Activated CD4-positive, alpha-beta memory T cell treated with anti-CD3 and anti-CD28 coated beads, Interleukin-2, amount 10 ng/mL, durations not matched to agents 7 days and 5 days (primary cell): ENCODE measurements around the gene WLS. TPM values are rescaled to one million over a fixed set of nuclear protein-coding genes. Genes with fewer than 3 reads are reported as not detected.

Source experiments
- CTCF ChIA-PET: fragments of 350-600 bp; sonication (Branson Sonifier 250); formaldehyde crosslinking; loops from one replicate; lab custom pipeline; 2021; ENCODE audit warnings: antibody characterized with exemption, inconsistent platforms; lab: Charles Lee
- POLR2A ChIA-PET: fragments of 350-600 bp; sonication (Branson Sonifier 250); formaldehyde crosslinking; loops from one replicate; lab custom pipeline; 2021; ENCODE audit warnings: antibody characterized with exemption; lab: Charles Lee
- DNase-seq: peaks from one replicate; pipeline ENCODE4 v3.0.0-alpha.2; 2020
- H3K27ac Mint-ChIP-seq: one replicate; pipeline ENCODE4 v1.8.0; 2021; ENCODE audit warnings: mild to moderate bottlenecking, mixed read lengths
- H3K27me3 Mint-ChIP-seq: one replicate; pipeline ENCODE4 v1.8.0; 2021; ENCODE audit warnings: mixed read lengths
- H3K36me3 Mint-ChIP-seq: one replicate; pipeline ENCODE4 v1.8.0; 2021; ENCODE audit warnings: low read depth, mixed read lengths
- H3K4me1 Mint-ChIP-seq: one replicate; pipeline ENCODE4 v1.8.0; 2021; ENCODE audit warnings: mixed read lengths
- H3K4me3 Mint-ChIP-seq: one replicate; pipeline ENCODE4 v1.8.0; 2021; ENCODE audit warnings: mild to moderate bottlenecking, mixed read lengths
- H3K9me3 Mint-ChIP-seq: one replicate; pipeline ENCODE4 v1.8.0; 2021; ENCODE audit warnings: mixed read lengths
- total RNA-seq, 2 experiments: library from RNA; stranded (reverse); gene quantifications; one replicate each; pipeline ENCODE4 v1.2.3, GENCODE V29; 2021

The WLS gene
- total RNA-seq, 2 experiments from 2014 or later = not detected

- H3K9me3 Mint-ChIP-seq = no peaks in the 10 kb centered on the region
- H3K4me1 Mint-ChIP-seq = no peaks in the 10 kb centered on the region
- H3K36me3 Mint-ChIP-seq = no peaks in the 10 kb centered on the region
- POLR2A ChIA-PET = no interaction called here
- DNase-seq = no peak
- CTCF ChIA-PET = no interaction called here
- H3K27me3 Mint-ChIP-seq = peaks cover 2% of the 10 kb centered on the region
- no peak overlapping the region for H3K4me3 Mint-ChIP-seq
- no peak overlapping the region for H3K27ac Mint-ChIP-seq
Measured at GRCh38 chr1:68145418-68146126, 86.8 kb downstream of the WLS start.

- H3K4me1 Mint-ChIP-seq = no peaks in the 10 kb centered on the region
- no peaks in the 10 kb centered on the region for H3K36me3 Mint-ChIP-seq
- peaks cover 2% of the 10 kb centered on the region for H3K27me3 Mint-ChIP-seq
- no peak overlapping the region for H3K4me3 Mint-ChIP-seq
- no peak for DNase-seq
- POLR2A ChIA-PET = no interaction called here
- no peaks in the 10 kb centered on the region for H3K9me3 Mint-ChIP-seq
- H3K27ac Mint-ChIP-seq = no peak overlapping the region
- CTCF ChIA-PET = interaction anchor here (1.9 kb wide), 1 partner anchor 25 kb away, joined by 8 read pairs; no protein-coding TSS in a partner anchor
Measured at GRCh38 chr1:68144856-68145255, 87.5 kb downstream of the WLS start.

- Mint-ChIP-seq H3K36me3 (no peaks in the 10 kb centered on the region), H3K27ac (no peak overlapping the region), H3K9me3 (no peaks in the 10 kb centered on the region), H3K4me1 (no peaks in the 10 kb centered on the region), H3K4me3 (no peak overlapping the region), H3K27me3 (peaks cover 2% of the 10 kb centered on the region)
- ChIA-PET POLR2A (no interaction called here), CTCF (interaction anchor here (1.9 kb wide), 1 partner anchor 24 kb away, joined by 8 read pairs; no protein-coding TSS in a partner anchor)
- no peak for DNase-seq
Measured at GRCh38 chr1:68143633-68144032, 88.7 kb downstream of the WLS start.

- ChIA-PET CTCF (no interaction called here), POLR2A (no interaction called here)
- H3K4me3 Mint-ChIP-seq = no peak overlapping the region
- no peaks in the 10 kb centered on the region for H3K36me3 Mint-ChIP-seq
- no peaks in the 10 kb centered on the region for H3K4me1 Mint-ChIP-seq
- no peaks in the 10 kb centered on the region for H3K9me3 Mint-ChIP-seq
- no peak overlapping the region for H3K27ac Mint-ChIP-seq
- H3K27me3 Mint-ChIP-seq = peaks cover 2% of the 10 kb centered on the region
- DNase-seq = no peak
Measured at GRCh38 chr1:68142461-68142860, 89.9 kb downstream of the WLS start.

GRCh38 chr1:68142036-68142435, 90.3 kb downstream of the WLS start:
- DNase-seq = no peak
- Mint-ChIP-seq H3K4me3 (no peak overlapping the region), H3K27me3 (peaks cover 2% of the 10 kb centered on the region), H3K4me1 (no peaks in the 10 kb centered on the region), H3K36me3 (no peaks in the 10 kb centered on the region), H3K27ac (no peak overlapping the region), H3K9me3 (no peaks in the 10 kb centered on the region)
- CTCF ChIA-PET = no interaction called here
- POLR2A ChIA-PET = no interaction called here

- peaks cover 2% of the 10 kb centered on the region for H3K27me3 Mint-ChIP-seq
- no peaks in the 10 kb centered on the region for H3K4me1 Mint-ChIP-seq
- no peaks in the 10 kb centered on the region for H3K36me3 Mint-ChIP-seq
- no peaks in the 10 kb centered on the region for H3K9me3 Mint-ChIP-seq
- no peak for DNase-seq
- no peak overlapping the region for H3K27ac Mint-ChIP-seq
- CTCF ChIA-PET = no interaction called here
- POLR2A ChIA-PET = no interaction called here
- H3K4me3 Mint-ChIP-seq = no peak overlapping the region
Measured at GRCh38 chr1:68141071-68142021, 91.0 kb downstream of the WLS start.

- H3K4me3 Mint-ChIP-seq = no peak overlapping the region
- H3K4me1 Mint-ChIP-seq = no peaks in the 10 kb centered on the region
- no peaks in the 10 kb centered on the region for H3K36me3 Mint-ChIP-seq
- no peak for DNase-seq
- no peaks in the 10 kb centered on the region for H3K9me3 Mint-ChIP-seq
- CTCF ChIA-PET = no interaction called here
- no peak overlapping the region for H3K27ac Mint-ChIP-seq
- POLR2A ChIA-PET = no interaction called here
- H3K27me3 Mint-ChIP-seq = peaks cover 2% of the 10 kb centered on the region
Measured at GRCh38 chr1:68140536-68140935, 91.8 kb downstream of the WLS start.

GRCh38 chr1:68136187-68136586, 96.1 kb downstream of the WLS start:
- H3K4me3 Mint-ChIP-seq = no peak overlapping the region
- peaks cover 2% of the 10 kb centered on the region for H3K27me3 Mint-ChIP-seq
- H3K36me3 Mint-ChIP-seq = no peaks in the 10 kb centered on the region
- DNase-seq = no peak
- H3K4me1 Mint-ChIP-seq = no peaks in the 10 kb centered on the region
- ChIA-PET POLR2A (no interaction called here), CTCF (no interaction called here)
- no peak overlapping the region for H3K27ac Mint-ChIP-seq
- H3K9me3 Mint-ChIP-seq = no peaks in the 10 kb centered on the region

GRCh38 chr1:68132426-68133130, 99.7 kb downstream of the WLS start:
- no peaks in the 10 kb centered on the region for H3K27me3 Mint-ChIP-seq
- no peak overlapping the region for H3K4me3 Mint-ChIP-seq
- DNase-seq = no peak
- ChIA-PET CTCF (no interaction called here), POLR2A (no interaction called here)
- H3K9me3 Mint-ChIP-seq = no peaks in the 10 kb centered on the region
- H3K36me3 Mint-ChIP-seq = no peaks in the 10 kb centered on the region
- H3K27ac Mint-ChIP-seq = no peak overlapping the region
- no peaks in the 10 kb centered on the region for H3K4me1 Mint-ChIP-seq

GRCh38 chr1:68131261-68131660, 101.1 kb downstream of the WLS start:
- POLR2A ChIA-PET = no interaction called here
- H3K4me3 Mint-ChIP-seq = no peak overlapping the region
- H3K9me3 Mint-ChIP-seq = no peaks in the 10 kb centered on the region
- no peak overlapping the region for H3K27ac Mint-ChIP-seq
- no peaks in the 10 kb centered on the region for H3K36me3 Mint-ChIP-seq
- no peak for DNase-seq
- CTCF ChIA-PET = no interaction called here
- H3K4me1 Mint-ChIP-seq = no peaks in the 10 kb centered on the region
- H3K27me3 Mint-ChIP-seq = no peaks in the 10 kb centered on the region

- H3K27me3 Mint-ChIP-seq = no peaks in the 10 kb centered on the region
- H3K4me1 Mint-ChIP-seq = no peaks in the 10 kb centered on the region
- H3K27ac Mint-ChIP-seq = no peak overlapping the region
- H3K4me3 Mint-ChIP-seq = no peak overlapping the region
- ChIA-PET POLR2A (no interaction called here), CTCF (interaction anchor here (1.4 to 2.1 kb wide), 2 partner anchors 10 to 13 kb away, joined by 3 to 7 read pairs; no protein-coding TSS in a partner anchor)
- H3K9me3 Mint-ChIP-seq = no peaks in the 10 kb centered on the region
- no peak for DNase-seq
- H3K36me3 Mint-ChIP-seq = no peaks in the 10 kb centered on the region
Measured at GRCh38 chr1:68129536-68130250, 102.6 kb downstream of the WLS start.

GRCh38 chr1:68128820-68129219, 103.5 kb downstream of the WLS start:
- POLR2A ChIA-PET = no interaction called here

More at GRCh38 chr1:68128820-68129219, 103.5 kb downstream of the WLS start:
- no peaks in the 10 kb centered on the region for H3K9me3 Mint-ChIP-seq
- no peaks in the 10 kb centered on the region for H3K27me3 Mint-ChIP-seq
- CTCF ChIA-PET = interaction anchor here (1.4 to 2.1 kb wide), 2 partner anchors 9 to 12 kb away, joined by 3 to 7 read pairs; no protein-coding TSS in a partner anchor
- no peak overlapping the region for H3K27ac Mint-ChIP-seq
- no peaks in the 10 kb centered on the region for H3K4me1 Mint-ChIP-seq
- H3K4me3 Mint-ChIP-seq = no peak overlapping the region
- H3K36me3 Mint-ChIP-seq = no peaks in the 10 kb centered on the region
- no peak for DNase-seq
